ENCODE measurements around the gene PDIA4.

DNA sequence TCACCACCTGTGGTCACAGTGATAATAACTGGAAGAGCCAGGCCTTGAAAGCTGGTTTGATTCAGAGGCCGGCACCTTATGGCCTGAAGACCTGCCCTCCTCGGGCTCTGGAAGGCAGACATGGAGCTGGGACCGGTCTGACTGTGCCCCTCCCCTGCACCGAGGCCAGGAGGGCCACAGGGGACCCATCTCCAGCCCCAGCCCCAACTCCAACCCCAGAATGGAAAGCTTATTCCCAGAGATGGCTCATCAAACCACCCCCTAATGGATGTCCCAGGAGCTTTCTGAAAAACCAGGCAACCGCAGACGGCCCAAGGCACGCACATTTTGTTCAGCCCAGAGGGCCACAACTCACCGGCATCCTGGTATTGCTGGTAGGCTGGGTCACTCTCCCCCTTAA, 16.8 kb downstream of the PDIA4 start:
- TF ChIP-seq, protein P1, sequence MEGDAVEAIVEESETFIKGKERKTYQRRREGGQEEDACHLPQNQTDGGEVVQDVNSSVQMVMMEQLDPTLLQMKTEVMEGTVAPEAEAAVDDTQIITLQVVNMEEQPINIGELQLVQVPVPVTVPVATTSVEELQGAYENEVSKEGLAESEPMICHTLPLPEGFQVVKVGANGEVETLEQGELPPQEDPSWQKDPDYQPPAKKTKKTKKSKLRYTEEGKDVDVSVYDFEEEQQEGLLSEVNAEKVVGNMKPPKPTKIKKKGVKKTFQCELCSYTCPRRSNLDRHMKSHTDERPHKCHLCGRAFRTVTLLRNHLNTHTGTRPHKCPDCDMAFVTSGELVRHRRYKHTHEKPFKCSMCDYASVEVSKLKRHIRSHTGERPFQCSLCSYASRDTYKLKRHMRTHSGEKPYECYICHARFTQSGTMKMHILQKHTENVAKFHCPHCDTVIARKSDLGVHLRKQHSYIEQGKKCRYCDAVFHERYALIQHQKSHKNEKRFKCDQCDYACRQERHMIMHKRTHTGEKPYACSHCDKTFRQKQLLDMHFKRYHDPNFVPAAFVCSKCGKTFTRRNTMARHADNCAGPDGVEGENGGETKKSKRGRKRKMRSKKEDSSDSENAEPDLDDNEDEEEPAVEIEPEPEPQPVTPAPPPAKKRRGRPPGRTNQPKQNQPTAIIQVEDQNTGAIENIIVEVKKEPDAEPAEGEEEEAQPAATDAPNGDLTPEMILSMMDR (IDR thresholded peaks at IDR 0.05 in 8 of 11, conservative IDR thresholded peaks at IDR 0.05 in 3 of 11) = no peak
- no peak for TF ChIP-seq POLR2A (IDR thresholded peaks at IDR 0.05)
- TF ChIP-seq POLR2AphosphoS5 (IDR thresholded peaks at IDR 0.05) = no peak
